Measurements from ENCODE around the gene PLSCR5.

GRCh38 chr3:146577662-146578061 is 27.5 kb downstream of the PLSCR5 start:
- TF ChIP-seq GATA2 (IDR thresholded peaks at IDR 0.05; ENCODE audit: low read depth, low read length), result no peak
- TF ChIP-seq GATA3 (IDR thresholded peaks at IDR 0.05; ENCODE audit: low read depth, low read length), result no peak

All from SH-SY5Y (cell line).